ENCODE data around the gene C1QB.

C1QB gene

DNA sequence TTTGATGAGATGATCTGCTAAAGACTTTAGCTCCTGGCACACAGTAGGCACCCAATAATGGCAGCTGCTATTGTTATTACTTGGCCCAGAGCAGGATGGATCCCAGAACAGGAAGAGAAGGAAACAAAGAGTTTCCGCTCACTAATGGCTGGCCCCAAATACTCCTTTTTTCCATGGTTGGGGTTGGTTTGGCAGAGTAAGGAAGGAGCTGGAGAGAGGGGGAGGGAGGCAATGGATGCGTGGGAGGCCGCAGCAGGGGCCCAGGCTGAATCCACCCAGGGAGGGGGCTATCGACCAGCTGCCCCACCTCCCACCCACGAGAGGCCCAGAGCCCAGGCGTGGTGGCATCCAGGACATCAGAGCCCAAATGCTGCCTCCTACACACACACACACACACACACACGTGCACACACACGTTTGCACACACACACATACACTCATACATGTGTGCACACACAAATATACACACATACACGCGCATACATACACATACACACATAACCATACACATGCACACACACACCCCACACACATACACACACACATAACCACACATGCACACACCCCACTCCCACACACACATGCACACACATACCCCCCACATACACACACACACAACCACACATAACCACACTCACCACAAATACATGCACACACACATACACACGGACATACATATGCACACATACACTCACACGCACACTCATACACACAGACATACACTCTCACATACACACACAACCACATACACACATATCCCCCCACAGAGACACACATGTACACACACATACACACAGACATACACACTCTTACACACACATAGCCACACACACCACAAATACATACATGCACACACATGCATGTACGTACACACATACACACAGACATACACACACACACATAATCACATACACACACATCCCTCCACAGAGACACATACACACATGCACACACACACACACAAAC is 25.2 kb downstream of the C1QB start:
- Histone ChIP-seq H3K36me3 (ENCODE audit: insufficient read depth, low read length) (no peaks in the 10 kb centered on the region), H3K4me3 (ENCODE audit: low read length) (no peak overlapping the region), H2AFZ (ENCODE audit: low read depth, low read length) (no peak overlapping the region), H3K9me3 (ENCODE audit: low read length) (no peaks in the 10 kb centered on the region), H3K27me3 (ENCODE audit: insufficient read depth, low read length) (no peaks in the 10 kb centered on the region), H3K4me1 (ENCODE audit: insufficient read depth, low read length) (peaks cover 29% of the 10 kb centered on the region)

DNA sequence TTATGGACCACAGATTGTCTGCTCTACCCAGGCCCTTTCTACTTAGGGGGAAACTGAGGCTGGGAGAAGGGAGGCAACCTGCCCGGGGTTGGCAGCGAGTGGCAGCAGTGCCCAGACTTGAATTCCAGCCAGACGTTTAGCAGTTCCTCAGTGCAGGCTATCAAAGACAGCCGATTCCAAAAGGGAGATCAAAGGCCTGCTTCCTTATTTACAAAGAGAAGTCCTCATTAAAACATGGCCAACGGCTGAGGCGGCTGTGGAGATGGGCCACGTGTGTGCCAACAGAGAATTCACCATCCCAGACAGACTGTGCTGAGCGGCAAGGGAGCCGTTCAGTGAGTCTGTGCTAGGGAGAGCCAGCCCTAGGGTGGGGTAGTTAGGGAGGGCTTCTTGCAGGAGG is 27.7 kb downstream of the C1QB start:
- Histone ChIP-seq H2AFZ (ENCODE audit: low read depth, low read length) (no peak overlapping the region), H3K27me3 (ENCODE audit: insufficient read depth, low read length) (no peaks in the 10 kb centered on the region), H3K9me3 (ENCODE audit: low read length) (no peaks in the 10 kb centered on the region), H3K4me3 (ENCODE audit: low read length) (no peak overlapping the region), H3K36me3 (ENCODE audit: insufficient read depth, low read length) (no peaks in the 10 kb centered on the region), H3K4me1 (ENCODE audit: insufficient read depth, low read length) (peaks cover 29% of the 10 kb centered on the region)

DNA sequence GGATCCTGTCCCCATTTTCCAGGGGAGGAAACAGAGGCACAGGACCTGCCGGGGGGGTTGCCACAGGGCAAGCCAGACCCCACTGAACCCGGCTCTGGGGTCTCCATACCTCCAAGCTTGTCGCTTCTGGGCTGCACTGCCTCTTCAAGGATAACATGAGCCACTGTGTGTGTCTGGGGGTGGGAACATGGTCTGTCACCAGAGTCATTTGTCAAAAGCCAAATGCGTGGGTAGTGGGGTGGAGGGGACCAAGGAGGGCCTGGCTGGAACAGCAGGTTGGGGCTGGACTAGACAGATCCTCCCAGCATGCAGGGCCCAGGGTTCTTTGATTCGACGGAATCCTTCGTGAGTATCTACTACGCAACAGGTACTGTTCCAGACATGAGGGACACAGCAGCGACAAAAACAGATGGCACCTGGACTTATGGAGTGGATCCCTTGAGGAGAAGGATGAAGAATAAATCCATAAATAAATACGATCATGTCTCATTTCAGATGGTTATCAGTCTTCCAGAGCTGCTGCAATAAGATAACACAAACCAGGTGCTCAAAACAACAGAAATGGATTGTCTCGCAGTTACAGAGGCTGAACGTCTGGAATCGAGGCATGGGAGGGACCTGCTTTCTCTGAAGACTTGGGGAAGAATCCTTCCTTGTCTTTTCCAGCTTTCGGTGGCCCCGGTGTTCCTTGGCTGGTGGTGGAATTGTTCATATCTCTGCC is 28.7 kb downstream of the C1QB start:
- no peaks in the 10 kb centered on the region for H3K27me3 ChIP-seq (ENCODE audit: insufficient read depth, low read length)
- H2AFZ ChIP-seq (ENCODE audit: low read depth, low read length): no peak overlapping the region
- no peak overlapping the region for H3K4me3 ChIP-seq (ENCODE audit: low read length)
- peaks cover 32% of the 10 kb centered on the region for H3K4me1 ChIP-seq (ENCODE audit: insufficient read depth, low read length)
- no peaks in the 10 kb centered on the region for H3K36me3 ChIP-seq (ENCODE audit: insufficient read depth, low read length)
- H3K9me3 ChIP-seq (ENCODE audit: low read length): no peaks in the 10 kb centered on the region

DNA sequence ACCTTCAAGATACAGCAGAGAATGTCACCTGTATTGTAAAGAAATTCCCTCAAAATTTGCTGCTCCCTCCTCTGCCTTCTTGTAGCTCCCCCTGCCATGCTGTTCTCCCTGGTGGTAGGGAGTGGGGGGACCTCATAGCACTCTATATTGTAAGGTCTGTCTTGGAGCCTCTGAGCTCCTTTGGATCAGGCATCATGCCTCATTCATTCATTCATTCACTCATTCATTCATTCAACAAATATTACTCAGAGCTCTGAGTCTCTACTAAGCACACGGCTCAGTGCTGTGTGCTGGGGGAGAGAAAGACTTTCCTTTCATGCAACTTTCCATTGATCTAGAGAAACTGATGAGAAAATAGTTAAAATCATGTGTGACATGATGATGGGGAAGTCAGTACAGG is 30.5 kb downstream of the C1QB start:
- no peaks in the 10 kb centered on the region for H3K9me3 ChIP-seq (ENCODE audit: low read length)
- H2AFZ ChIP-seq (ENCODE audit: low read depth, low read length): no peak overlapping the region
- H3K36me3 ChIP-seq (ENCODE audit: insufficient read depth, low read length): no peaks in the 10 kb centered on the region
- H3K4me3 ChIP-seq (ENCODE audit: low read length): no peak overlapping the region
- peaks cover 24% of the 10 kb centered on the region for H3K4me1 ChIP-seq (ENCODE audit: insufficient read depth, low read length)
- H3K27me3 ChIP-seq (ENCODE audit: insufficient read depth, low read length): no peaks in the 10 kb centered on the region

DNA sequence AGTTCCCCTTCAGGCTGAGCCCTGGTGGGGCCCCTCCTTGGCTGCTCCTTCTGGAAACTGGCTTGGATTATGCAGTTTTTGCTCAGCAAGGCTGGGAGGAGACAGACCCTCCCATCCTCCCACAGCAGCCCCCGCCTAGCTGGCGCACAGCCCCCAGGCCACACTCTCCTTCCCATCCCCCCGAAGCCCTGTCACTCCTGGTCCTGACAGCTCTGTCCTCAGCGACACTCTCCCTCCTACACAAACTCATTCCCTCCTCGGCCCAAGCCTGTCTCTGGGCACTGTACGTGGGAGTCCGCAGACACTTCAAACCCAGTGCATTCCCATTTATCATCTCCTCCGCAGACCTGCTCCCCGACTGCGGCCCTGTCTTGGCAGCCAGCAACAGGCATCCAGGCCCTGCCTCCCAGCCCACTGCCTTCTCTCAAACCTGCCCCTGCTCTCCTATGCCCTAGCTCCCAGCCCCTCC is 32.6 kb downstream of the C1QB start:
- Histone ChIP-seq H3K9me3 (ENCODE audit: low read length) (no peaks in the 10 kb centered on the region), H2AFZ (ENCODE audit: low read depth, low read length) (peak overlapping the region; percentile 13), H3K27me3 (ENCODE audit: insufficient read depth, low read length) (no peaks in the 10 kb centered on the region), H3K36me3 (ENCODE audit: insufficient read depth, low read length) (no peaks in the 10 kb centered on the region), H3K4me3 (ENCODE audit: low read length) (peak overlapping the region; percentile 2), H3K4me1 (ENCODE audit: insufficient read depth, low read length) (peaks cover 28% of the 10 kb centered on the region)

DNA sequence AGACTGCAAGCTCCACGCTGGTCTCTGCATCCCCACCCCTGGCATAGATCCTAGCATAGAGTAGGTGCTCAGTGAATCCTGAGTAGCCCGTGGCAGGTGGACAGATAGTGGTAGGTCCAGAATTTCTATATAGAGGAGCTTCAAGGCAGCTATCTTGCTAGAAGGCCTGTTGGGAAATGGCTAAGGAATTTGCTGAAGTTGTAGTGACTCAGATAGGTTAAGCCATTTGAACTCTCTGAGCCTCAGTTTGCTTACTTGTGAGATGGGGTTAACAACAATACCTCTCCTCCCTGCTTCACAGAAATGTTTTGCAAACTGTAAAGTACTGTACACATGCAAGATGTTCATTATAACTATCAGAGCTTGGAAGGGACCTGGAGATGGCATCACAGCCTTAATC is 34.2 kb downstream of the C1QB start:
- Histone ChIP-seq H3K4me3 (ENCODE audit: low read length) (no peak overlapping the region), H3K36me3 (ENCODE audit: insufficient read depth, low read length) (no peaks in the 10 kb centered on the region), H3K4me1 (ENCODE audit: insufficient read depth, low read length) (peaks cover 37% of the 10 kb centered on the region), H3K9me3 (ENCODE audit: low read length) (no peaks in the 10 kb centered on the region), H2AFZ (ENCODE audit: low read depth, low read length) (no peak overlapping the region), H3K27me3 (ENCODE audit: insufficient read depth, low read length) (no peaks in the 10 kb centered on the region)

DNA sequence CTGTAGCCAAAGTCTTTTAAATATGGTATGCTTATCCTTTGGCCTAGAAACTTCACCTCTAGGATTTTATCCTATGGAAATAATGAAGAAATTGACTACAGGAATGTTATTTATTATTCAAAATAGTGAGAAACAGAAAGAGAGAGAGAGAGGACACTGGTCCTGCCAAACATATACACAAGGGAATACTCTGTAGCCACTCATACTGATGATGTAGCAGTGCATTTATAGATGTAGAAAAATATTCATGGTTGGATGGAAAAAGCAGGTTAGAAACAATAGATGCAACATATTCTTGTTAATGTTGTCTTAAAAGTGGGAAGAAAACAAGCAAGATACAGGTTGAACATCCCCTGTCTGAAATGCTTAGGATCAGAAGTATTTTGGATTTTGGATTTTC is 35.4 kb downstream of the C1QB start:
- H3K4me1 ChIP-seq (ENCODE audit: insufficient read depth, low read length): peaks cover 37% of the 10 kb centered on the region
- no peaks in the 10 kb centered on the region for H3K27me3 ChIP-seq (ENCODE audit: insufficient read depth, low read length)
- H3K9me3 ChIP-seq (ENCODE audit: low read length): no peaks in the 10 kb centered on the region
- H3K4me3 ChIP-seq (ENCODE audit: low read length): no peak overlapping the region
- H3K36me3 ChIP-seq (ENCODE audit: insufficient read depth, low read length): no peaks in the 10 kb centered on the region
- H2AFZ ChIP-seq (ENCODE audit: low read depth, low read length): no peak overlapping the region

DNA sequence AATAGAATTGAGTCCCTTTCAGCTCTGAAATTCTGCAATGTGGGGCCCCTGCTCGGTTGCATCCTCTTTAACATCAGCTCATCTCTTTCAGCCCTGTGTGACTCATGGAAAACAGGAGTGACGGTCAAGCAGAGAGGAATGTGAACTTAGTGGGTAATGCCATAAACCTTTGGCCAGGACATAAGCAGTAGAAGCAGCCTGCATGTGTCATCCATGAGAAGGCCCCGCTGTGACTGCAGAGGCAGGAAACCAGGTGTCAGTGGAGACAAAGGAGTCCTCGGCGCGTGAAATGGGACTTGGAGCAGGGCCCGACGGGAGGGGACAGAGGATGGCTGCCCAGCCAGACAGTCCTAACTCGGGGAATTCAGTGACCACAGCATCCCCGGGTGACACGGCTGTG is 36.5 kb downstream of the C1QB start:
- Histone ChIP-seq H3K4me3 (ENCODE audit: low read length) (peak overlapping the region; percentile 6), H3K4me1 (ENCODE audit: insufficient read depth, low read length) (peaks cover 37% of the 10 kb centered on the region), H3K36me3 (ENCODE audit: insufficient read depth, low read length) (no peaks in the 10 kb centered on the region), H3K27me3 (ENCODE audit: insufficient read depth, low read length) (no peaks in the 10 kb centered on the region), H2AFZ (ENCODE audit: low read depth, low read length) (peak overlapping the region; percentile 4), H3K9me3 (ENCODE audit: low read length) (no peaks in the 10 kb centered on the region)

DNA sequence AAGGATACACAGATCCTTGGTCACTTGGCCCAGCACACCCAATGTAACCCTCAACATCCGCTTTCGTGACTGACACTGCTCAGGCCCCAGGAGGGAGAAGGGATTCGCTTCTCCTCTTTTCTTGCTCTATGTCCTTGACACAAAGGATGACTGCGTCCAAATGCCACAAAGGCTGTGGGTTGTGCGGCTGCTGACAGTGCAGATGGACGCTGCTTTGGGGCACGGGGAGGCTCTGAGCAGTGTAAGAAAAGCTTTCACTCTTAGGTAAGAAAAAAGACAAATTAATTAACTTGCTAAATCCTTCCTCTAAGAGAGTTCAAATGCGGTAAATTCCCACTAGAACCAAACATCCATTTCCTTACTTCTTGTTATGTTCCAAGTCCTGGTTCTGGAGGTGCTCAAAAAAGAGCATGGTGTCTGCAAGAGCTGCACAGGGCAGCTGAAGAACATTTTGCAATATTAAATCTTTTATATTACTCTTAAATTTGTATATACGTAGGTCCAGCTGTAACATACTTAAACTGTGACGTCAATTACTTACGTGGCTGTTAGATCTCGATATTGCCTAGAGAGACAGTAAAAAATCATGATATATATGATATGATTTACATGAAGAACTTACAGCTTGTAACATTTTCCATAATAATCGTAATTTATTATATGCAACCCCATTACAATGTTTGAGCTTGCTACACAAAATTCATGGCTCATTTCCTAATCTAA is 38.2 kb downstream of the C1QB start:
- H3K27me3 ChIP-seq (ENCODE audit: insufficient read depth, low read length): no peaks in the 10 kb centered on the region
- no peak overlapping the region for H2AFZ ChIP-seq (ENCODE audit: low read depth, low read length)
- no peaks in the 10 kb centered on the region for H3K9me3 ChIP-seq (ENCODE audit: low read length)
- H3K36me3 ChIP-seq (ENCODE audit: insufficient read depth, low read length): no peaks in the 10 kb centered on the region
- no peak overlapping the region for H3K4me3 ChIP-seq (ENCODE audit: low read length)
- H3K4me1 ChIP-seq (ENCODE audit: insufficient read depth, low read length): peaks cover 22% of the 10 kb centered on the region

DNA sequence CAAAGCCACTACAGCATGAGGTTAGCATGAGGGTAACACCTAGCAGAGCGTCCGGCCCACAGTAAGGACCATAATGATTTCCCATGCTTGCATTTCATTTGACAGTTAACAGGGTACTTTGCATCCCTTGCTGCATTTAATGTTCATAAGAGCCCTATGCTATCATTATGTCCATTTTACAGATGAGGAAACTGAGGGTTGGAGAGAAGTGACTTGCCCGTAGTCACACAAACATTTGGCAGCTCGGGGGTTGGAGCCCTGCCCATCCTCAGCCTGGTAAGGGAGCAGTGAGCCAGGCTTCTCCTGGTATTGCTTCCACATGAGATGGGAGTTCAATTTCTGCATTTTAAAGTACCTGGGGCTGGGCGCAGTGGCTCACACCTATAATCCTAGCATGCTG is 41.1 kb downstream of the C1QB start:
- peaks cover 21% of the 10 kb centered on the region for H3K4me1 ChIP-seq (ENCODE audit: insufficient read depth, low read length)
- no peaks in the 10 kb centered on the region for H3K36me3 ChIP-seq (ENCODE audit: insufficient read depth, low read length)
- H2AFZ ChIP-seq (ENCODE audit: low read depth, low read length): no peak overlapping the region
- no peak overlapping the region for H3K4me3 ChIP-seq (ENCODE audit: low read length)
- no peaks in the 10 kb centered on the region for H3K27me3 ChIP-seq (ENCODE audit: insufficient read depth, low read length)
- H3K9me3 ChIP-seq (ENCODE audit: low read length): no peaks in the 10 kb centered on the region

DNA sequence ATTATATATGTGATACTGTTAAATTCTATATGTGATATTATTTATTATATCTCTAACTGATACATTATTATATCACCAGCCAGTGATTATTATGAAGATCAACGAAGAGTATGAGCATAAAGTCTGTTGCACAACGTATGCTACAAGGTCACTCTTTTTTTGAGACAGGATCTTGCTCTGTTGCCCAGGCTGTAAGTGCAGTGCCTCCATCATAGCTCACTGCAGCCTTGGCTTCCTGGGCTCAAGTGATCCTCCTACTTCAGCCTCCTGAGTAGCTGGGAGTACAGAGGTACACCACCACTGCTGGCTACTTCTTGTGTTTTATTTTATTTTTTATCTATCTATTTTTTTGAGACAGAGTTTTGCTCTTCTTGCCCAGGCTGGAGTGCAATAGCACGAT is 43.6 kb downstream of the C1QB start:
- peaks cover 1% of the 10 kb centered on the region for H3K4me1 ChIP-seq (ENCODE audit: insufficient read depth, low read length)
- H3K27me3 ChIP-seq (ENCODE audit: insufficient read depth, low read length): no peaks in the 10 kb centered on the region
- no peak overlapping the region for H3K4me3 ChIP-seq (ENCODE audit: low read length)
- no peaks in the 10 kb centered on the region for H3K9me3 ChIP-seq (ENCODE audit: low read length)
- H2AFZ ChIP-seq (ENCODE audit: low read depth, low read length): no peak overlapping the region
- H3K36me3 ChIP-seq (ENCODE audit: insufficient read depth, low read length): no peaks in the 10 kb centered on the region

DNA sequence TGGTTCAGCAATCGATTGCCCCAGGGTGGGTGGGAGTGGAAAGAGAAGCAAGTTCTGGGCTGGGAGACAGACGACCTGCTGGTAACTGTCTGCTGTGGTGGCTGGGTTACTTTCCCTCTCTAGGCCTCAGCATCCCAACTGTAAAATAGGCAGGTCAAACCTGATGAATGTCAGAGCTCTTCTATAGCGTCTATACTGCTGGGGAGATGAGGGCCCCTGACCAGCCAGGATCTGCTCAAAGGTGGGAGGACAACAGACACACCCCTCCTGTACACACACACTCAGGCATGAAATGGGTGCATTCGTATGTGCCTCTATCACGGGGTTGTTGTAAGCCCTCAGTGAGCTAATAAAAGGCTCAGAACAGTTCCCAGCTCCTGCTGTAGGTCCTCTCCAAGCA is 44.9 kb downstream of the C1QB start:
- Histone ChIP-seq H3K36me3 (ENCODE audit: insufficient read depth, low read length) (no peaks in the 10 kb centered on the region), H3K4me1 (ENCODE audit: insufficient read depth, low read length) (no peaks in the 10 kb centered on the region), H3K4me3 (ENCODE audit: low read length) (no peak overlapping the region), H2AFZ (ENCODE audit: low read depth, low read length) (no peak overlapping the region), H3K9me3 (ENCODE audit: low read length) (no peaks in the 10 kb centered on the region), H3K27me3 (ENCODE audit: insufficient read depth, low read length) (no peaks in the 10 kb centered on the region)
